ENCODE data around the gene SDHAF2.
"Not testable (repeated sequence)": the region's sequence is repeated elsewhere in the genome, so short reads cannot be mapped to it uniquely, and the experiment has no call there.

The SDHAF2 gene

DNA sequence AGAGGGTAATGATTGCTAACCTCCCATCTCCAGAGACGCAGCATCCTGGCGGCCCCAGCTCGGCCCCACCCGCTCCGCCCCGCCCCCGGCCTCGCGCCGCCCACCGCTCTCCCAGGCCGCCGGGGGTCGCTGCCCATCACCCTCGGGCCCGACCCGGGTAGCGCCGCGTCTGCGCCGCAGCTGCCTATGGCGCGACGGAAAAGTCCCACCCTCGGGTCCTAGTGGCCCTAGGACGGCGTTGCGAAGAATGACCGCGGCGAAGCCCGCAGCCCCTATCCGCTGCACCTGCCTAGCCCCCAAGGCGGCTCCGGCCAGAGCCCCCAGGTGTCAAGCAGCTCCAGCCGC, 606 bp upstream of the SDHAF2 start:
- peak; percentile 71 to 78 for DNase-seq

DNA sequence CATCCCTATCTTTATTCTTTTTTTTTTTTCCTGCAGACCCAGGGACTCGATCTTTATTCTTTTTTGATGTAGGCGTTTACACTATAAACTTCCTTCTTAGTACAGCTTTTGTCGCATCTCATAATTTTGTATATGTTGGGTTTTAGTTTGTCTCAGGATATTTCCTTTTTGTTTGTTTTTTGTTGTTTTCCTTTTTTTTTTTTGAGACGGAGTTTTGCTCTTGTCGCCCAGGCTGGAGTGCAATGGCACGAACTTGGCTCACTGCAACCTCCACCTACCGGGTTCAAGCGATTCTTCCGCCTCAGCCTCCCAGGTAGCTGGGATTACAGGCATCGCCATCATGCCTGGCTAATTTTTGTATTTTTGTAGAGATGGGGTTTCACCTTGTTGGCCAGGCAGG, 915 bp downstream of the SDHAF2 start:
- DNase-seq: not testable (repeated sequence)

DNA sequence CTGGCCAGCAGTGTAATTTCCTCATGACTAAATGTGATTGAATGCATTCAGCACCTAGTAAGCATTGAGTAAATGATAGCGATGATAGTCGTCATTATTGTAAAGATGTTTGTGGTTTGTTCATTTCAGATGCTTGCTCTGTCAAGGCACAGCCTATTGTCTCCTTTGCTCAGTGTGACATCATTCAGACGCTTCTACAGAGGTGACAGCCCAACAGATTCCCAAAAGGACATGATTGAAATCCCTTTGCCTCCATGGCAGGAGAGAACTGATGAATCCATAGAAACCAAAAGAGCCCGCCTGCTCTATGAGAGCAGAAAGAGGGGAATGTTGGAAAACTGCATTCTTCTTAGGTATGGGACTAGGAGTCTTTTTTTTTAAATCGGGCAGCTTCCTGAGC, 7.6 kb downstream of the SDHAF2 start:
- DNase-seq: no peak

DNA sequence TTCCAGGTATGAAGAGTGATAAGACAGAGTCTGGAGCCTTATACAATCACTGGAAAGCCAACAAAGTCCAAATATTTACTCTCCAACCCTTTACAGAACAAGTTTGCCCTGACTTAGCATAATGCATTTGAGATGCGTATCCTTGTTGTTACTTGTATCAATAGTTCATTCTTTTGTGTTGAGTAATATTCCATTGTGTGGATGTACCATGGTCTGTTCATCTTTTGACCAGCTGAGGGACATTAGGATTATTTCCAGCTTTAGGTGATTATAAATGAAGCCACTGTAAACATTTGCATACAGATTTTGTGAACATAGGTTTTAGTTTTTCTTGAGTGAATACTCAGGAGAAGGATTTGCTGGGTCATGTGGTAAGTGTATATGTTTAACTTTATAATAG, 9.7 kb downstream of the SDHAF2 start:
- no peak for DNase-seq

DNA sequence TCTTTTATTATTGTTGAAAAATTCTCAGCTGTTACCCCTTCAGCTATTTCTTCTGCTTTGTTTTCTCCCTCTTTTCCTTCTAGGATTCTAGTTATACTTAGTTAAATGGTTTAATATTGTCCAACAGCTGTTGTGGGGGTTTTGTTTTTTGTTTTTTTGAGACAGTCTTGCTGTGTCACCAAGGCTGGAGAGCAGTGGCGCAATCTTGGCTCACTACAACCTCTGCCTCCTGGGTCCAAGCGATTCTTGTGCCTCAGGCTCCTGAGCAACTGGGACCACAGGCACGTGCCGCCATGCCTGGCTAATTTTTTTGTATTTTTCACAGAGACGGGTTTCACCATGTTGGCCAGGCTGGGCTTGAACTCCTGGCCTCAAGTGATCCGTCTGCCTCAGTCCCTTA, 12.7 kb downstream of the SDHAF2 start:
- DNase-seq: no peak

DNA sequence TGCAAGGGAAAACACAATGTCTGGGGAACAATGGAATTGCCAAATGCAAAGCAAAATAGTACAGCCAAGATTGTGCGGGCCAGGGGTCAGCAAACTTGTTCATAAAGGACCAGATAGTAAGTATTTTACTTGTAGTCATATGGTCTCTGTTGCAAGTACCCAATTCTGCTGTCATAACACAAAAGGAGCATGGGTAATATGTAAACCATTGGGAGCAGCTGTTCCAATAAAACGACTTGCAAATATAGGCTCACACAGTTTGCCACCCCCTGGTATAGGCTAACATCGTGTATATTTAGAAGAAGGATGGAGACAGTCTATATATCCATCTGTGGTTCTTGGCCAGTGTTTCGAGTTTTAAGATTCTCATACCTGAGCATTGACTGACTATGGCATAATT, 15.6 kb downstream of the SDHAF2 start:
- DNase-seq: no peak

DNA sequence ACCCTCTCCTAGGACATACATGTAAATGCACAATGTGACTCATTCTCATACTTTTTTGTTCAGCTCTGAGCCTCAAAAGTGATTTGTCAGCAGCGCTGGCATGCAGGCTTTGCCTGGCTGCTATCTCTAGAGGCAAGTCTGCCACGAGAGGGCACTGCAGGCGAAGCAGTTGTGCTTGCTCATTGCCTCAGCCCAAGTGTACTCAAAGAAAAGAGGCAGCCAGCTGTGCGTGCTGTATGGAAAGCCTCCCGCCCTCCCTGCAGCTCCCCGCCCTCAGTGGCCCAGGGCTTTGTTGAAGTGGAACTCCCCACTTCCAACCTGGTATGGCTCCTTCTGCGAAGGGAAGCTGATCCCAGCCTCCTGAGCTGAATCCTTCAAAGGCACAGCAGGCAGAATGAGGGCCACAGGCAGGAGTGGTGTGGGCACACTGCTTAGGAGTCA, 16.3 kb downstream of the SDHAF2 start:
- DNase-seq: peak; percentile 84 to 90

DNA sequence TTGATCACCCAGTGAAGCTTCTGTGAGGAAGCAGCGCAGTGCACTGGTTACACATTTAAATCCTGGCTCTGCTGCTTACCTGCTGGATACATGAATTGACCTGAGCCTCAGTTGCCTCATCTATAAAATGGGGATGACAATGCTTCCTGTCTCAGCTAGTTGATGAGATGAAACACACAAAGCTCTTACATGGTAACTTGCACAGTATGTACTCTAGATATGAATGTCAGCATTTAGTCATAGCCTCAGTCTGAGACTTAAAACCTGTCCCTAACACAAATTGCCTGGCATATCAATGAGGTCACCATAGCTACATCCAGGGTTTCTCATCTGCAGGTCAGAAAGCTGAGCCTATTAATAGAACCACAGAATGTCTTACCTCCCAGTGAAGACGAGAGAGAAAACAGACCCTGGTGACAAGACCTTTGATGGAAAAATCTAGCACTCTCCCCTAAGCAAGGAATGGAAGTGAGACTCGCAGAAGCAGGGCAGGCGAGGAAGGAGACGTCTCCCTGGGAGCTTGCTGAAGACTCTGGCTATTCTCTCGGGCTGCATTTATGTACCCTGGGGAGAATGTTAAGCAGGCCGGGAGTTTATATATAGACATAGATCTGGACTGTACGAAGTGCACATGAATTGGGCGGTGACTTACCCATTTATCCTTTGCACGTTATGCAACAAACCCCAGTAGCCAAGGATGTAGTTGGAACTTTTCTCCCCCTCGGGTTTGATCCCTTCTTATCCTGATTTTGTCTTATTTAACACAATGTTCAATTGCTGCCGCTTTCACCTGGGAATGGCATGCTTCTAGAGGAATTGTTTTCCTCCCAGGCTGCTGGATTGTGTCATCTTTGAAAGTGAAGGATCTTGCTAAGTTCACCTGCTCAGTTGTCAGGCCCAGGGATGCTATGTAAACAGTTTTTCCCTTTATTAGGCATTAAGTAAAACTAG, 18.0 kb downstream of the SDHAF2 start:
- DNase-seq: no peak

DNA sequence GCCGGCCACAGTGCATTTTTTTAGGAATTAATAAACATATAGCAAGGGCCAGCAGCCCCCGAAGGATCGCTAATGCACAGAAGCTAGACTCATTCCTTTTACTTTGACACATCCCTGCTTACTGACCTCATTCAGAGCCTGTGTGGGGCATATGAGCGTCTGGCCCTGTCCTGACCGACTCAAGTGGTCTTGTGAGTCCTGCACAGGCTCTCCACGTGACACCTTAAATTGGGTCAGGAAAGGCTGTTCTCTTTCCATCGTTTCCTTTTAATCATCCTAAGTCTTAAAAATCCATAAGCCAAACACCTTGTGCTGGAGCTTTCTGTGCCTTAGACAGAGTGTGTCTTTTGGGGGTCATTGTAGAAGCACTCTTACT, 18.6 kb downstream of the SDHAF2 start:
- DNase-seq: no peak

DNA sequence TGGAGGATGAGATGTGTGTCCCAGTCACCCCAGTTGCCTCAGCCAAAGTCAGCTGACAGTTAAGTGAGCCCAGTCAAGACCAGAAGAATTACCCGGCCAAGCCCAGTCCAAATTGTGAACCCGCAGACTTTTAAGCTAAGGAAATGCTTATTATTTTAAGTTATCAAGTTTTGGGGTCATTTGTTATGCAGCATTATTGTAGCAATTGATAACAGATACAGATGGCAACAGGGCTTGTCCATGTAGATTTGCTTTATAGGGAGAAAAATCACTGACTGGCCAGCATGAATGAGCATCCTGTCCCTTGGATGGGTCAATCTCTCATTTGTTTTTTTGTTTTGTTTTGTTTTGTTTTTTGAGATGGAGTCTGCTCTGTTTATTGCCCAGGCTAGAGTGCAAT, 22.9 kb downstream of the SDHAF2 start:
- no peak for DNase-seq

DNA sequence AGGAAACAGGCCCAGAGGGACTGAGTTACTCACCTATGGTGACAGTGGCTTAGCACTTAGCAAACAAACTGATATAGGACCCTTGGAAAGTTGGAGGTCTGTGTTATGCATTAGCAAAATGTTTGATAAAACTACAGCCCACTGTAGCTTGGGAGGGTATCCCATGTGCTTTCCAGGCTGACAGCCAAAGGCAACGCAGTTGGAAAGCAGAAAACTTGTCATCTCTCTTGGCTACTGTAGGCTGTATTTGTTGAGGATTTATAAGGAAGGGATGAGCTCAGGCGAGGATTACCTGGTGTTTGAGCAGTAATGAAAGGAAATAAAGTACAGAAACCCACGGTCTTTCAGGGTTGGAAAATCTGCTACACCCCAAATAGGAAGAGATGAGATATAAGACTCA, 23.8 kb downstream of the SDHAF2 start:
- DNase-seq: no peak

DNA sequence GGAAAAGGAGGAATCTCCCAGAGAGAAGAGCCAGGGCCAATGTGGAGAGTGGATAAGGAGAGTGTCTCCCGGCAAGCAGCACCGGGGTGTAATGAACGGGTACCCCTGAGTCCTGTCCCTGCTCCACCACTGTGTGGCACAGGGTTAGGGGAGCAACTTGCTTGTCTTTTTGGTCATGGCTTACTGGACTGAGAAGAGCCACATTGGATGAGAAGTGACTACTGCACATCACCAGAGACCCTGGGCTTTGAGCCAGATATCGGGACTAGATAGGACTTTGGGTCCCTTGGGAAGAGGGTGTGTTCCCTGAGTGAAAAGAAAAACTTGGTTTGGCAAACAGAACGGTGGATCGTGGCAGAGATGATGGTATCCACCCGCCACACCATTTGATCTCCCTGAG, 24.6 kb downstream of the SDHAF2 start:
- no peak for DNase-seq

DNA sequence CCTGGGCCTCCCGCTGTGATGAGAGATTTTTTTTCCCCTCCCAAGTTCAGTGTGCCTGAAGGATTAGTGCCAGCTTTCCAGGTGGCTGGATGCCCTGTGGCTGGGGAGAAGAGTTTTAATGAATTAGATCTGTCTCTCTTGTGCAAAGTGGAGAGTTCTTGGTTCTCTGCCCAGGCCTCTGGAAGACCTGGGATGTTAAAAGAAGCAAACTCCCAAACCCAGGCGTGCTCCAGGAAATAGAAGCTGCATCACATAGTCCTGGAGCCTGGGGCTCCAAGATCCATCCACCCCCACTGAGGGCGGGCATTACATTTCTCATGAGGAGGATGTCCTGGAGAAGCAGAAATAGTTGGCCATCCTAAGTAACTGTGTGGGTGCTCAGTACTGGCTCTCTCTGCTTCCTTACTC, 30.6 kb downstream of the SDHAF2 start:
- DNase-seq: no peak

DNA sequence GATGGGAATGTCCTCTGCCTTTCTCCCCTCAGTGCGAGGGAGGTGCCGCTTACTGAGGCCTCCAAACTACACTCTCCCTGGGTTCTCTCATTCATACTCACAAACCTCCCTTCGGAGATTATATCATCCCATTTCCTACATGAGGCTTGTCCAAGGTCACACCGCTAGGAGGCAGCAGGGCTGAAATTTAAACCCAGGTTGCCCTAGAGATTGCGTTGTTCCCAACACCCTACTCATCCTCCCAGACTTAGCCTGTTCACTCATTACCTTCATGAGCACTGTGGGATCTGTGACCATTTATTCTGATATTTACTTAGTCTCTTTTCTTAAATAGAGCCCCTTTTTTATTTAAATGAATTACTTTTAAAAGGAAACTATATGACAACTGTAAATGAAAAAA, 31.1 kb downstream of the SDHAF2 start:
- no peak for DNase-seq

DNA sequence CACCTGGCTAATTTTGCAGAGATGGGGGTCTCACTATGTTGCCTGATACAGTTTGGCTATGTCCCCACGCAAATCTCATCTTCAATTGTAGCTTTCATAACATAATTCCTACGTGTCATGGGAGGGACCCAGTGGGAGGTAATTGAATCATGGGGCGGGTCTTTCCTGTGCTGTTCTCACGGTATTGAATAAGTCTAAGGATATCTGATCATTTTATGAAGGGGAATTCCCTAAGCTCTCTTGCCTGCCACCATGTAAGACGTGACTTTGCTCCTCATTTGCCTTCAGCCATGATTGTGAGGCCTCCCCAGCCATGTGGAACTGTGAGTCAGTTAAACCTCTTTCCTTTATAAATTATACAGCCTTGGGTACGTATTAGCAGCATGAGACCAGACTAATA, 37.7 kb downstream of the SDHAF2 start:
- not testable (repeated sequence) for DNase-seq

DNA sequence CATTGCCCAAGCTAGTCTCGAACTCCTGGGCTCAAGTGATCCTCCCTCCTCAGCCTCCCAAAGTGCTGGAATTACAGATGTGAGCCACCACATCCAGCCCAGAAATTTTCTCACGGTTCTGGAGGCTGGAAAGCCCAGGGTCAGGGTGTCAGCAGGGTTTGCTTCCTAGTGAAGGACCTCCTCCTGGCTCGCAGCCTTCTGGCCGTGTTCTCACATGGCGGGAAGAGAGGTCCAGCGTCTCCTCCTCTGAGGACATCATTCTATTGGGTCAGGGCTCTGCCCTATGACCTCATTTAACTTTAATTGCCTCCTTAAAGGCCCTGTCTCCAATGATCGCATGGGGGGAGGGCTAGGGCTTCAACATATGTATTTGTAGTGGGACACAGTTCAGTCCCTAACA, 38.1 kb downstream of the SDHAF2 start:
- DNase-seq: no peak

DNA sequence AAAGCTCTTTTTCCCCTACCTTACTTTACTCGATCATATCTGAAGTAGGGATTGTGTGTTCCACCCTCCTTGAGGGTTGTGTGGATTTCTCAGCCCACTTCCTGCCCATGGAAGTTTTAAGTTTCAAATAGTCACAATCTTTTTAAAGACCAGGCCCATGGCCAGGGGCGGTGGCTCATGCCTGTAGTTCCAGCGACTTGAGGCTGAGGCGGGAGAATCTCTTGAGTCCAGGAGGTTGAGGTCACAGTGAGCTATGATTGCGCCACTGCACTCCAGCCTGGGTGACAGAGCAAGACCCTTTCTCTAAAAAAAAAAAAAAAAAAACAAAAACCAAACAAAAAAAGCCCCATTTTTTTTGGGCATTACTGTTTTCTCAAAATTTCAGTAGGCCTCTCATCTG, 42.4 kb downstream of the SDHAF2 start:
- no peak for DNase-seq

DNA sequence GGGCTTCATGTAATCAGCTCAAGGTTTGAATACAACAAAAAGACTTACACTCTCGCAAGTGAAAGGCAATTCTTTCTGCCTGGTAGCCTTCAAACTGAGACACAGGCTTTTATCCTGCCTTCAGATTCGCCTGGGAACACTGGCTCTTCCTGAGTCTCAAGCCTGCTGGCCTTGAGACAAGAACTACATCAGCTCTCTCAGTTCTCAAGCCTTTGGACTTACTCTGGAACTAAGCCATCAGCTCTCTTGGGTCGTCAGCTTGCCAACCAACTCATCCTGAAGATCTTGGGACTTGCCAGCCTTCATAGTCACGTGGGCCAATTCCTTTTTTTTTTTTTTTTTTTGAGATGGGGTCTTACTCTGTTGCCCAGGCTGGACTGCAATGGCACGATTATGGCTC, 42.9 kb downstream of the SDHAF2 start:
- DNase-seq: no peak

DNA sequence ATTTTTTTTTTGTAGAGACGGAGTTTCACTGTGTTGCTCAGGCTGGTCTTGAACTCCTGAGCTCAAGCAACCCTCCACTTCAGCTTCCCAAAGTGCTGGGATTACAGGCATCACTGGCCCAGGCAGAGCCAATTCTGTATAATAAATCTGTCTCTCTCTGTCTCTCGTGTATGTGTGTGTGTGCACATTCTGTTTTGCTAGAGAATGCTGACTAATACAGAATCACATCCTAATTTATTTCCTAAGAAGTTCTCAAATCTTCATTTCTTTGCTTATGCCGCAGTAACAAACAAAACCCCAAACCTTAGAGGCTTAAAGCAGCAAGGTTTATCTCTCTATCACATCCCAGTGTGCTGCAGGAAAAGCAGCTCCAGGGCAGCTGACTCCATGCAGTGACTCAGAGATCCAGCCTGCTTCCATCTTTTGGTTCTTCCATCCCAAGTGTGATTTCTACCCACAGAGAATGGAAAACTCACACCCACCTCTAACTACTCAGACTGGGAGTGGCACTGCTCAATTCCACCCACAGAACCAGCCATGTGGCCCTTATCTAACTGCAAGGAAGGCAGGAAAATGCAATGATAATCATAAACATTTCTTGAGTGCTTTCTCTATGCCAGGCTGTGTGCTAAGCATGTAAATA, 43.6 kb downstream of the SDHAF2 start:
- no peak for DNase-seq

DNA sequence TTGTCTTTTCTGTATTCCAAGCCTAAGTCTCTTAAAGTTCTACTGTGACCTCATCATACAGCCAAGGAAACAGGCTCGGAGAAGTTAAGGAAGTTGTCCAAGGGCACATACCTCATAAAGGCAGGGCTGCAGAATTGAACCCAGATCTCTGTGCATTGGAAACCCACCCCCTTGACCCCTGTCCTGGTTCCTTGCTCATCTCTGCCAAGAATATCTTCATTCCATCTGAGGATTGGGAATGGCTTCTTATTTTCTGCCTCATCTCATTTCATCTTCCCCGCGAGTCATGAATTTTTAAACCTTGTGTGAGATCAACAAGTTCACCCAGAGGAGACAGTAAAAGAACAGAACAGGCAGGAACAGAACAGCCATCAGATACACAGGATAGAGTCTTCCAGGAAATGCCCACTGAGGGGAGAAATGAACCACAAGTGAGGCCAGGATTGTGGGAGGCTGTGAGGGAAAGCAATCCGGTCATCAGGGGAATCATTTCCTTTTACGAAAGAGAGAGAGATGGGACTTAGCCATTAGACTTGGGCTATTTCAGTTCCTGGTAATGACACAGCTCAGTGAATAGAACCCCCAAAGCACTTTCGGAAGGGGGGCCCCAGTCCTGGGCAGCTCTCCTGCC, 44.2 kb downstream of the SDHAF2 start:
- no peak for DNase-seq

DNA sequence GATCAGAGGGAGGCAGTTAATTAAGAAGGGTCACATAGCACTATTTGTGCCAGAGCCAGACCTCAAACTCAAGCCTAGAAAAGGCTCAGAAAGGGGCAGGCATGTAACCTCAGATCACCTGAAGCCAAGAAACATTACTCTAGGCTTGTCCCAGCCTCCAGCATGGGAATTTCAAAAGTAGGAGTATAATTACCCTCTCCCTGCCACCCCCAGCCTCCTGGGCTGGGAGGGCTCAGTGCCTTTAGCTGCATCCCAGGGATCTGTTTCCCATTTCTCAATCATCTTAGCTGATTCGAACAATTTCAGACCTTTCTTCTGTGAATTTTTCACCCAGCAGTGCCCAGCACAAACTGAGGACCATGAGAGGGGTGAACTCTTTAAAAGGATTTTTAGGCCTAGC, 45.5 kb downstream of the SDHAF2 start:
- no peak for DNase-seq

DNA sequence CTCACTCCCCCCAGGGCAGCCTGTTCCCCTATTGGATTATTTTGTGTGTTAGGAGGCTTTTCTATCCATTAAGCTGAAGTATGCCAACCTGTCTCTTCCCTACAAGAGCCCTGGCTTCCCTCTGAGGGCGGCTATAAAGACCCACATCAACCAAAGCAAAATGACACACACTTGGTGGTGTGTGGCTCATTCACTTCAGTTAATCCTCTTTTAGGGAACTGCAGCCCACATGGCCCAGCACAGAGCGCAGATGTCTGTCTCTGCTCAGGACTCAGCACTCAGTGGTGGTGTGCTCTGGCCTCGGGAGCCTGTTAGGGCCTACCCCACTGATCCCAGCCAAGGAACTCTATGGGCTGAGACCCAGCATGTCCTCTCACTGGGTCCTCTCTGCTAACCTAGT, 46.4 kb downstream of the SDHAF2 start:
- no peak for DNase-seq

DNA sequence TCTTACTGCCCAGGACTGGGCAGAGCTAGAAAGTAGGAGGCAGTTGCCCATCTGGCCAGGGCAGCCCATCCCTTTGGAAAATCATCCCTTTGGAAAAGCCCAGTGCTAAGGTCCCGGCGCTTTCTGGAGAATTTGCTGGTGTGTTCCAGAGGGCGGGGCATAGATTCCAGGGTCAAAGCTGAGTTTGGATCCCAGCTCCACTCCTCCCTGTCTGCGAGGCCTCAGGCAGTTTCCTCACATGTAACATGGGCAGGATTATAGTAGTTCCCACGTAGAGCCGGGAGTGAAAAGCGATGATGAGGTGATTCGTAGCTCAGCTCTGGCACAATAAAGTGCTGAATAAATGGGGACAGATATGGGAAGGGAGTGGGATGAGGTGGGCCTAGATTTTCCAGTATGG, 47.2 kb downstream of the SDHAF2 start:
- no peak for DNase-seq

DNA sequence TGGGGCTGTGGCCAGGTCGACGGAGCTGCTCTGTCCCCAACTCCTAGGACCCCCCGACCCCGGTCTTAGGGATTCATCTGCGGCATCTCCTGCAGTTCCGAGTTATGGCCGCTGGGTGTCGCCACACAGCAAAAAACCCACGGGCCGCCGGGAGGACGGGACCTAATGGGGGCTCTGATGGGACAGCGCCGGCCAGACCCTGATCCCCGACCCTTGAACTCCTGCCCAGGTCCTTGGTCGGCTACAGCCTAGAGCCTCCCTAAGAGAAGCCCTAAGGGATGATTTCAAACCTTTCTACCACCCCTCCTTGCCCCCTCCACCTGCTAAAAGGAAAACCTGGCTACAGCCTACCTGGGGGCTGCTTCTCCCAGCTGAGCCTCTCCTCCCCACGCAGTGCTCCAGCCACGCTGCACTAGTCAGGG, 47.8 kb downstream of the SDHAF2 start:
- peak; percentile 62 to 66 for DNase-seq

Data from stimulated activated CD4-positive, alpha-beta T cell treated with anti-CD3 and anti-CD28 coated beads, Interleukin-2, amount 100 ng/mL, for 24 hours (primary cell).